RWPE2 (cell line): ENCODE data around the gene NRBF2.

Experiments
- ATAC-seq: fragments of 200-7000 bp; cut with Tn5 transposase; 3 replicates; pipeline ENCODE4 v1.9.1; 2021; ENCODE audit warnings: low read depth
- DNase-seq: peaks from one replicate; pipeline ENCODE4 v3.0.0-alpha.2; 2020; ENCODE audit warnings: low spot score
- H3K27ac ChIP-seq: fragments of 450-650 bp; 2 replicates; pipeline ENCODE4 v1.5.1; 2017; ENCODE audit warnings: mild to moderate bottlenecking; ENCODE audit not compliant: poor library complexity, severe bottlenecking
- H3K27me3 ChIP-seq: fragments of 250-450 bp; sonication (Bioruptor Pico); 2 replicates; pipeline ENCODE4 v1.5.1; 2021; ENCODE audit warnings: mild to moderate bottlenecking, moderate library complexity; ENCODE audit not compliant: insufficient read depth, poor library complexity, severe bottlenecking
- H3K36me3 ChIP-seq: fragments of 250-450 bp; sonication (Bioruptor Pico); 2 replicates; pipeline ENCODE4 v1.5.1; 2020; ENCODE audit warnings: low read depth, mild to moderate bottlenecking, moderate library complexity
- H3K4me1 ChIP-seq: fragments of 250-450 bp; sonication (Bioruptor Pico); 2 replicates; pipeline ENCODE4 v1.5.1; 2021; ENCODE audit warnings: mild to moderate bottlenecking, moderate library complexity; ENCODE audit not compliant: insufficient read depth, poor library complexity, severe bottlenecking
- H3K4me3 ChIP-seq: fragments of 250-450 bp; sonication (Bioruptor Pico); 2 replicates; pipeline ENCODE4 v1.5.1; 2021; ENCODE audit warnings: mild to moderate bottlenecking, moderate library complexity; ENCODE audit not compliant: severe bottlenecking
- H3K9me3 ChIP-seq: fragments of 250-450 bp; sonication (Bioruptor Pico); 2 replicates; pipeline ENCODE4 v1.5.1; 2021; ENCODE audit warnings: mild to moderate bottlenecking, moderate library complexity; ENCODE audit not compliant: severe bottlenecking
- TF ChIP-seq, protein P1 (sequence below): fragments of 450-650 bp; IDR thresholded peaks from one replicate; pipeline ENCODE4 v1.5.1; 2017; ENCODE audit warnings: mild to moderate bottlenecking, moderate library complexity; ENCODE audit not compliant: poor library complexity, severe bottlenecking

NRBF2 gene

DNA sequence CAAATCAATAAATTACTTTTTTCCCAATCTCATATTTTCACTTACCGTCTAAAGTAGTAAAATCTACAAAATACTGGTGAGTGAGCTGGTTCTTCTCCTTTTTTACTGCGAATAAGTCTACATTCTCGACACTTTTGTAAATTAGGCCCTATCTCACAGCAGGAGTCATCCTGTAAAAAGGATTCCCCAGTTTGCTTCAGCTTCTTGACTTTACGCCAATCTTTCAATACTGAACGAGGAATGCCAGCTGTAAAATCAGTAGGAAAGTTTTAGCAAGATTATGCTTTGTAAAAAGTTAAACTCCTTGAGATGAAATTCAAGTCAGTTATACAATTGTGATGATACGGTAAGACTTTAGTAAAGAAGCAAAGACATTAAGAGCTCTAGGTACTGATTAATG, 67.3 kb downstream of the NRBF2 start:
- ATAC-seq (no peak), DNase-seq (no peak)
- Histone ChIP-seq H3K9me3 (no peaks in the 10 kb centered on the region), H3K4me3 (no peak overlapping the region), H3K4me1 (peaks cover 3% of the 10 kb centered on the region), H3K27me3 (no peaks in the 10 kb centered on the region), H3K27ac (no peak overlapping the region), H3K36me3 (peaks cover 78% of the 10 kb centered on the region)
- TF ChIP-seq, protein P1, sequence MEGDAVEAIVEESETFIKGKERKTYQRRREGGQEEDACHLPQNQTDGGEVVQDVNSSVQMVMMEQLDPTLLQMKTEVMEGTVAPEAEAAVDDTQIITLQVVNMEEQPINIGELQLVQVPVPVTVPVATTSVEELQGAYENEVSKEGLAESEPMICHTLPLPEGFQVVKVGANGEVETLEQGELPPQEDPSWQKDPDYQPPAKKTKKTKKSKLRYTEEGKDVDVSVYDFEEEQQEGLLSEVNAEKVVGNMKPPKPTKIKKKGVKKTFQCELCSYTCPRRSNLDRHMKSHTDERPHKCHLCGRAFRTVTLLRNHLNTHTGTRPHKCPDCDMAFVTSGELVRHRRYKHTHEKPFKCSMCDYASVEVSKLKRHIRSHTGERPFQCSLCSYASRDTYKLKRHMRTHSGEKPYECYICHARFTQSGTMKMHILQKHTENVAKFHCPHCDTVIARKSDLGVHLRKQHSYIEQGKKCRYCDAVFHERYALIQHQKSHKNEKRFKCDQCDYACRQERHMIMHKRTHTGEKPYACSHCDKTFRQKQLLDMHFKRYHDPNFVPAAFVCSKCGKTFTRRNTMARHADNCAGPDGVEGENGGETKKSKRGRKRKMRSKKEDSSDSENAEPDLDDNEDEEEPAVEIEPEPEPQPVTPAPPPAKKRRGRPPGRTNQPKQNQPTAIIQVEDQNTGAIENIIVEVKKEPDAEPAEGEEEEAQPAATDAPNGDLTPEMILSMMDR, result no peak

DNA sequence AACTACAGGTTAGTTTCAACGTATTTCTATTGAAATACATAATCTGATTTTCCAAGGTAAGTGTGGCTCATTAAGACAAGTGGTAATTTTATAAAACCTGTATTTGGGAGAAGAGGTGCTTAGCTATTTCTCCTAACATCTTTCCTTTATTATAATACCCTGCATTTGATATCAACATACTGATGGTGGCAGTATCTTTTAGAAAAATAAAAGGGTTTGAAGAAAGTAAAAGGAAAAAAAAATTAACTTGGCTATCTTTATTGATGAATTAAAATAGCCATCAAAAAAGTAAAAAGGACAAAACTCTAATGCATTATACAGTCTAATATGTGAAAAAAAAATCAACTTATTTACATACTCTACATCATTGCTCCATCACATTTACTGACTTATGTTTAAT, 68.0 kb downstream of the NRBF2 start:
- Histone ChIP-seq H3K27me3 (no peaks in the 10 kb centered on the region), H3K9me3 (no peaks in the 10 kb centered on the region), H3K27ac (no peak overlapping the region), H3K4me3 (no peak overlapping the region), H3K36me3 (peaks cover 78% of the 10 kb centered on the region), H3K4me1 (peaks cover 3% of the 10 kb centered on the region)
- TF ChIP-seq, protein P1, result no peak
- ATAC-seq, result no peak
- DNase-seq, result no peak
